T-cell (primary cell): ENCODE measurements around the gene SIRT7. TPM values are rescaled to one million over a fixed set of nuclear protein-coding genes. Genes with fewer than 3 reads are reported as not detected.

Experiments
- ATAC-seq, 4 experiments: fragments of 200-7000 bp in 3 of 4; fragments of 150-1000 bp in 1 of 4; cut with Tn5 transposase; replicated peaks in 1 of 4; 1 replicate in 3 of 4; 2 replicates in 1 of 4; pipeline ENCODE4 v1.10.0; 2021; ENCODE audit warnings: moderate library complexity in 3 of 4, mild to moderate bottlenecking in 2 of 4, moderate number of reproducible peaks in 1 of 4
- CTCF ChIA-PET, 2 donors: fragments of 300-600 bp; sonication (Branson Sonifier 250); formaldehyde crosslinking; loops; one replicate each; lab custom pipeline; 2022; ENCODE audit warnings: antibody characterized with exemption in 2 of 2; lab: Charles Lee
- POLR2A ChIA-PET, 2 donors: fragments of 300-600 bp; sonication (Branson Sonifier 250); formaldehyde crosslinking; loops; one replicate each; lab custom pipeline; 2022; ENCODE audit warnings: antibody characterized with exemption in 2 of 2; lab: Charles Lee
- DNase-seq, 35 experiments: peaks; one replicate each; pipeline versions ENCODE4 v3.0.0 to v3.0.0-alpha.2; 2013 to 2023
- H3K27ac ChIP-seq: one replicate; pipeline ENCODE4 v1.5.1; 2013; ENCODE audit warnings: low read length
- H3K27me3 ChIP-seq, 2 experiments: replicated peaks in 1 of 2; 1 replicate in 1 of 2; 2 replicates in 1 of 2; pipeline versions ENCODE4 v1.6.1 to v1.7.0; 2013; ENCODE audit warnings: low read length in 1 of 2, mixed read lengths in 1 of 2; ENCODE audit not compliant: control insufficient read depth in 2 of 2, insufficient read depth in 2 of 2; ENCODE audit errors: extremely low read depth in 1 of 2
- H3K36me3 ChIP-seq, 2 donors: 1 replicate in 1 of 2; 2 replicates in 1 of 2; pipeline versions ENCODE4 v1.6.1 to v1.7.0; 2013; ENCODE audit warnings: low read length in 1 of 2; ENCODE audit not compliant: control insufficient read depth in 2 of 2, insufficient read depth in 1 of 2; ENCODE audit errors: extremely low read depth in 1 of 2
- H3K4me1 ChIP-seq, 2 experiments: 1 replicate in 1 of 2; 2 replicates in 1 of 2; pipeline versions ENCODE4 v1.6.1 to v1.7.0; 2013; ENCODE audit warnings: low read length in 2 of 2, mixed read lengths in 1 of 2; ENCODE audit not compliant: insufficient read depth in 2 of 2, control insufficient read depth in 1 of 2; ENCODE audit errors: extremely low read depth in 1 of 2
- H3K4me3 ChIP-seq, 2 donors: 1 replicate in 1 of 2; 2 replicates in 1 of 2; pipeline versions ENCODE4 v1.5.1 to v1.7.0; 2013; ENCODE audit warnings: mild to moderate bottlenecking in 2 of 2, low read length in 1 of 2, moderate library complexity in 1 of 2; ENCODE audit not compliant: control insufficient read depth in 1 of 2; ENCODE audit errors: extremely low read depth in 1 of 2
- H3K9me3 ChIP-seq: 2 replicates; pipeline ENCODE4 v1.7.0; 2013
- H3K27ac Mint-ChIP-seq, 2 donors: one replicate each; pipeline ENCODE4 v1.8.0; 2020 to 2021; ENCODE audit warnings: mild to moderate bottlenecking in 2 of 2, mixed read lengths in 2 of 2
- H3K27me3 Mint-ChIP-seq, 2 donors: one replicate each; pipeline ENCODE4 v1.8.0; 2021 to 2022; ENCODE audit warnings: mixed read lengths in 2 of 2
- H3K36me3 Mint-ChIP-seq: one replicate; pipeline ENCODE4 v1.8.0; 2021; ENCODE audit warnings: mixed read lengths
- H3K4me1 Mint-ChIP-seq, 3 donors: one replicate each; pipeline ENCODE4 v1.8.0; 2020 to 2022; ENCODE audit warnings: mixed read lengths in 3 of 3, mild to moderate bottlenecking in 1 of 3
- H3K4me3 Mint-ChIP-seq, 3 donors: one replicate each; pipeline ENCODE4 v1.8.0; 2020 to 2022; ENCODE audit warnings: mild to moderate bottlenecking in 3 of 3, mixed read lengths in 3 of 3, moderate library complexity in 3 of 3
- H3K9me3 Mint-ChIP-seq, 3 donors: one replicate each; pipeline ENCODE4 v1.8.0; 2020 to 2022; ENCODE audit warnings: mixed read lengths in 3 of 3
- WGBS: methylation state at CpG from one replicate; pipeline ENCODE4 v1.1.5; 2013; ENCODE audit warnings: missing lambda C conversion rate; ENCODE audit not compliant: insufficient coverage; 5-methylcytosine and 5-hydroxymethylcytosine counted together
- total RNA-seq, 35 experiments: library from RNA in 6 of 35; stranded (reverse) in 6 of 35; fragments of 120-200 nt in 1 of 35; gene quantifications; one replicate each; pipeline versions ENCODE4 v1.2.1 to v1.2.4 and lab custom pipeline; 2013 to 2026

Gene SIRT7
- total RNA-seq, 5 donors from 2014 or later (not counting 1 experiment from before 2014, with no cell fraction given): 54.3 to 96.2 (median 77.4) TPM

DNA sequence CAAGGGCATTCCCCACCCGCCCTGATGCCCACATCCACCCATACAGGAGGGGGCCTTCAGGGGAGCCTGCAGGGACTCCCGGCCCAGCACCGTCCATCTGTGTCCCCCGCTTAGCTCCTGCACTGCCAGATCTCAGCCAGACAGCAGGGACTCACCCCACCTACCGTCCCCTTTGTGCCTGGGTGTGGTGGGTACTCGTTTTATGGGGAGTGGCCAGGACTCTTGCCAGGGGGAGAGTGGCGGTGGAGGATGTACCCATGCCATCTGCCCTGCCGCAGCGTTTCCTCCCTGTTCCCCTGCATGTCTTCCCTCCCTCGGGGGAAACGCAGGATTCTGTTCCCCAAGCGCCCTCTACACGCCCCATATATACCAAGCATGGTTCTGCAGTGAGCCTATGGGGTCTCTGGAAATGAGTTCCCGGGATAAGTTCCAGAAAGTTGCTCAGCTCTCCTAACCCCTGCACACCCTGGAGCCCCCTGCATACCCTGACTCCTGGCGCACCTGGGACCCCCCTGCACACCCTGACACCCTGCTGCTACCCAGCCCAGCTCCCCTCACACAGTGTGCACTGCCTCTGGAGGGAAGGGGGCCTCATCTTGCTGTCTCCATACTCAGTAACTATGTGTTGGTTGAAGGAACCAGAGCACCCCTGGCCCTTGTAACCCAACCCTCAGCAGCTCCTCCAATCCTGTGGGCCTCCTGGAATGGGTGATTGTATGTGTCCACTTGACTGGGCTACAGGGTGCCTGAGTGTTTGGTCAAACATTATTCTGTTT, 13.8 kb upstream of the SIRT7 start:
- Histone ChIP-seq H3K9me3 (no peaks in the 10 kb centered on the region), H3K4me1 (peaks cover 3 to 18% of the 10 kb centered on the region in 2 experiments), H3K27ac (no peak overlapping the region), H3K36me3 (peaks cover 0 to 4% of the 10 kb centered on the region in 2 donors), H3K4me3 (no peak overlapping the region), H3K27me3 (peaks cover 2 to 57% of the 10 kb centered on the region in 2 experiments)
- no peaks in the 10 kb centered on the region for H3K9me3 Mint-ChIP-seq
- no peak overlapping the region for H3K27ac Mint-ChIP-seq
- CTCF ChIA-PET: no interaction called here
- peaks cover 0 to 25% of the 10 kb centered on the region in 2 donors for H3K27me3 Mint-ChIP-seq
- no peak overlapping the region for H3K4me3 Mint-ChIP-seq
- DNase-seq (no peak), ATAC-seq (no peak)
- H3K4me1 Mint-ChIP-seq: peaks cover under 1 to 9% (median 5%) of the 10 kb centered on the region in 3 donors
- no peaks in the 10 kb centered on the region for H3K36me3 Mint-ChIP-seq
- POLR2A ChIA-PET: no interaction called here
- no CpG with 5 or more reads among the region's 15 CpGs for WGBS

DNA sequence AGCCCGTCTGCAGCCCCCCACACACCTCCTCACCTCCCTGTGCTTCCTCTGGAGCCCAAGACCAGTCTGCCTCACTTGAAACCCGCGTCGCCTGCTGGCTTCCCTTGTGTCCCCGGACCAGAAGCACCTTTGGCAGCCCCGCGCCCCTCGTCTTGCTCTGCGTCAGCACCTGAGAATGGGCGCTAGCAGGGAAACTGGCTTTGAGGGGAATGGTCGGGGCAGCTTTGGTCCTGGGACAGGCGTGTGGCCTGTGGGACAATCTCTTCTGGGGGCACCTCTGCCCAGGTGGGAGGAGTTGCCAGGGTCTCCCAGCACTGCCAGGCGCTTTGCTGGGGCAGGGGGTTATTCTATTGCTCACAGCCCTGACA, 13.2 kb upstream of the SIRT7 start:
- H3K4me1 ChIP-seq: peaks cover 4 to 19% of the 10 kb centered on the region in 2 experiments
- CTCF ChIA-PET: no interaction called here
- POLR2A ChIA-PET: no interaction called here
- Mint-ChIP-seq H3K27ac (no peak overlapping the region), H3K9me3 (no peaks in the 10 kb centered on the region), H3K36me3 (no peaks in the 10 kb centered on the region), H3K4me3 (no peak overlapping the region), H3K27me3 (peaks cover 0 to 25% of the 10 kb centered on the region in 2 donors), H3K4me1 (peaks cover 6 to 15% (median 7%) of the 10 kb centered on the region in 3 donors)
- 87% methylated on average over 10 of the region's 13 CpGs for WGBS
- DNase-seq (no peak), ATAC-seq (no peak)
- H3K9me3 ChIP-seq: no peaks in the 10 kb centered on the region
- peaks cover 0 to 4% of the 10 kb centered on the region in 2 donors for H3K36me3 ChIP-seq
- no peak overlapping the region for H3K4me3 ChIP-seq
- peaks cover 2 to 53% of the 10 kb centered on the region in 2 experiments for H3K27me3 ChIP-seq
- no peak overlapping the region for H3K27ac ChIP-seq

DNA sequence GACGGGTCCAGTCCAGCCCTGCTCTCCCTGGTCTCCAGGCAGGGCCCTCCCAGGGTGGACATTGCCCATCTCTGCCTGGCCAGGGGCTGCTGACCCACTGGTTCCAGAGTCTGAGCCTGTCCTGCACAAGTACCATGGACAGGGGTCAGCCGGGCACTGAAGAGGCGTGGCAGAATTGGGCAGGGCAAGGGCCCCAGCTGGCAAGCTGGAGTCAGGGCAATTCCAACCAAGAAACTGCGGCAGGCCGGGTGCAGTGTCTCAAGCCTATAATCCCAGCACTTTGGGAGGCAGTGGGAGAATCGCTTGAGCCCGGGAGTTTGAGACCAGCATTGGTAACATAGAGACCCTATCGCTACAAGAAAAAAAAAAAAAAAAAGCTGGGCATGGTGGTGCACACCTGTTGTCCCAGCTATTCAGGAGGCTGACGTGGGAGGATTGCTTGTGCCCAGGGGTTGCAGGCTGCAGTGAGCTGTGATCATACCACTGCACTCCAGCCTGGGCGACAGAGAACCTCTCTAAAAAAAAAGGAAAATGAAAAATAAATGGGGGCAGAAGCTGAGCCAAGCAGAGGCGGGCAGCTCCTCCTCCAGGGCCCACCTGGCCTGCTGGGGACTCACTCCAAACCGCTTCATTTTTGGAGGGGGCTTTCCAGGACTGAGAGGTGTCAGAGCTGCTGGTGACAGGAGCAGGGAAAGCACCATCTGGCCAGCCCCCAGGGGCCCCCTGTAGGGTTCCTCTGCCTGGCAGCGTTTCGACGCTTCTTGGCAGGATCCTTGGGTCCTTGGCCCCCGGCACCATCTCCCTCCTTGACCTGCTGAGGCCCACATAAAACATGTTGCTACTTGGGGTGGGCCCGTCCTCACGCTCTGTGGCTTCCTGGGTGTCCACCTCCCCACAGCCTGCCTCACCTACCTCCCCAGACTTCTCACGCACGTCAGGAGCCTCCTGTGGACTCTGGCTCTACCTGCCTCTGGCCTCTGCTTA, 12.5 kb upstream of the SIRT7 start:
- no peaks in the 10 kb centered on the region for H3K9me3 ChIP-seq
- peaks cover 0 to 4% of the 10 kb centered on the region in 2 donors for H3K36me3 ChIP-seq
- ATAC-seq (no peak), DNase-seq (no peak)
- Mint-ChIP-seq H3K36me3 (no peaks in the 10 kb centered on the region), H3K4me1 (peaks cover 12 to 18% (median 13%) of the 10 kb centered on the region in 3 donors), H3K9me3 (no peaks in the 10 kb centered on the region), H3K27ac (no peak overlapping the region), H3K4me3 (peak overlapping the region in 1 of 3 donors; percentile 65), H3K27me3 (peaks cover 0 to 25% of the 10 kb centered on the region in 2 donors)
- ChIA-PET POLR2A (no interaction called here), CTCF (interaction anchor here in 1 of 2 donors (0.5 kb wide), 1 partner anchor 29 kb away, joined by 3 read pairs; no protein-coding TSS in a partner anchor)
- peaks cover 2 to 53% of the 10 kb centered on the region in 2 experiments for H3K27me3 ChIP-seq
- H3K27ac ChIP-seq: no peak overlapping the region
- no peak overlapping the region for H3K4me3 ChIP-seq
- 56% methylated on average over 12 of the region's 20 CpGs for WGBS
- peaks cover 6 to 25% of the 10 kb centered on the region in 2 experiments for H3K4me1 ChIP-seq

DNA sequence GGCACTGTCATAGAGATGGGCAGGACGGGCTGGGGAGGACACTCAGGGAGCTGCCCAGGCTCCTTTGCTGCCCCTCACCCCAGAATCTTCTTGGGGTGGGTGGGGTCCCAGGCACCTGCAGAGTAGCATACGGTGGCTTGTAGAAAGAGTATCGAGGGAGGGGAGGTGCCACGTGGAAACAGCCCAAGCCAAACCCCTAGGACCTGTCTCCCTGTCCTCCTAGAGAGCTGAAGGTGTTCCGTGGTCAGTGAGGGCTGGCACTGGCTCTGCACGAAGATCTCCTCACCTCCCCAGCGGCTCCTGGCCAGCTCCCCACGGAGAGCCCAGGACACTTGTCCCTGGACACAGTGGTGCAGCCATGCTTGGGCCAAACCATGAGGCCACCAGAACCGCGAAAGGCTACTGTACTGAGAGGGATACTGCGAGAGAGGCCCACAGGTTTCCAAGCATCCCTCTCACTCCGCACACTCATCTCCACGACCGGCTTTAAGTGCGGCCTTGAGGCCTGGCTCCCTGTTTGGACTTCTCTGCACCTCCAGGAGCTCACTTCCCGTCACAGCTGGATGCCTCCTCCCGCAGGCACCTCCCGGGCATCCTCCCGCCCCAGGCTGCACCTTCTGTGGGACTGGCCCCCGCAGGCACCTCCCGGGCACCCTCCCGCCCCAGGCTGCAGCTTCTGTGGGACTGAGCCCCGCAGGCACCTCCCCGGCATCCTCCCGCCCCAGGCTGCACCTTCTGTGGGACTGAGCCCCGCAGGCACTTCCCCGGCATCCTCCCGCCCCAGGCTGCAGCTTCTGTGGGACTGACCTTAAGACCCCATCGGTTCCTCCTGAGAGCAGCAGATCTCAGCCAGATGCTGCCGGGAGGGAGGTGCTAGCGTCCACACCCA, 11.5 kb upstream of the SIRT7 start:
- no peak overlapping the region for H3K27ac ChIP-seq
- WGBS: 92% methylated on average over 24 of the region's 31 CpGs
- H3K4me1 Mint-ChIP-seq: peaks cover 15 to 27% (median 18%) of the 10 kb centered on the region in 3 donors
- H3K27ac Mint-ChIP-seq: no peak overlapping the region
- peak overlapping the region in 2 of 3 donors; percentile 34 to 65 for H3K4me3 Mint-ChIP-seq
- H3K36me3 ChIP-seq: peaks cover 0 to 4% of the 10 kb centered on the region in 2 donors
- H3K27me3 ChIP-seq: peaks cover 2 to 53% of the 10 kb centered on the region in 2 experiments
- H3K36me3 Mint-ChIP-seq: no peaks in the 10 kb centered on the region
- peaks cover 0 to 25% of the 10 kb centered on the region in 2 donors for H3K27me3 Mint-ChIP-seq
- no peaks in the 10 kb centered on the region for H3K9me3 ChIP-seq
- H3K9me3 Mint-ChIP-seq: no peaks in the 10 kb centered on the region
- no peak for ATAC-seq
- ChIA-PET POLR2A (no interaction called here), CTCF (no interaction called here)
- DNase-seq: no peak
- H3K4me3 ChIP-seq: no peak overlapping the region
- peaks cover 15 to 35% of the 10 kb centered on the region in 2 experiments for H3K4me1 ChIP-seq

DNA sequence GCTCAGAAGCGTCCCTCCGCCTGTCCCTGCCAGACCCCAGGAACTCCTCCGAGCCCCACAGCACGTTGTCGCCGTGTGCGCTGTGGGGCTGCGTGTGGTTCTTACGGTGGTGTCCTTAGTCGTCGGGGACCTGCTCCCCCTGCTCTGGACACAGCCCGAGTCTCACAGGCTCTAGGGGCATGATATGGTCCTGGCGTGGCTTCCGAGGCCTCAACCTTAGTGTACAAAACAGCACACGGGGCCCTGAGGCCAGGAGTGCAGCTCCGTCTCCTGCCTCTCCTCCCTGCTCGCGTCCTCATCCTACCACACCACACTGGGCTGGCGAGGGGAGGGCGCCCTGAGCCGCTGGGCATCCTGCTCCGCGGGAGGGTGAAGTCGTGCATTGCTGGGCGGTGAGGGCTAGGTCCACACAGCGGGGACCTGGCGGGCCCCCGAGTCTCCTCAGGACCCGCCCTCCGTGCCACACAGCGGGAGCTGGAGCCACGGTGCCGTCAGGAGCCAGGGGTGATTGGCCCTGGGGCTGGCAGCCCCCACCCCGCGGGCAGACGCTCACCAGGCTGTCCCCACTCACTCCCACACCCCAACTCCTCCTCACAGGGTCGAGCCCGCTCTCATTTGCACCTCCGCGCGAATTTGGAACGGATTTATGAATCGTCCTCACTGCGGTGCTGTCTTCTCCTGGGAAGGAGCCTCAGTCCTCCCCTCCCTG, 10.7 kb upstream of the SIRT7 start:
- Histone ChIP-seq H3K9me3 (no peaks in the 10 kb centered on the region), H3K36me3 (no peaks in the 10 kb centered on the region), H3K27ac (no peak overlapping the region), H3K4me3 (peak overlapping the region; percentile 37 to 50), H3K27me3 (peaks cover 2 to 53% of the 10 kb centered on the region in 2 experiments), H3K4me1 (peaks cover 21 to 43% of the 10 kb centered on the region in 2 experiments)
- no peak for DNase-seq
- peaks cover 0 to 24% of the 10 kb centered on the region in 2 donors for H3K27me3 Mint-ChIP-seq
- 33% methylated on average over 35 of the region's 44 CpGs for WGBS
- peaks cover 21 to 35% (median 22%) of the 10 kb centered on the region in 3 donors for H3K4me1 Mint-ChIP-seq
- H3K9me3 Mint-ChIP-seq: no peaks in the 10 kb centered on the region
- H3K4me3 Mint-ChIP-seq: peak overlapping the region; percentile 46 to 65 (median 59)
- ChIA-PET POLR2A (no interaction called here), CTCF (interaction anchor here in 1 of 2 donors (0.6 kb wide), 1 partner anchor 12 kb away, joined by 8 read pairs; no protein-coding TSS in a partner anchor)
- no peak overlapping the region for H3K27ac Mint-ChIP-seq
- no peaks in the 10 kb centered on the region for H3K36me3 Mint-ChIP-seq
- no peak for ATAC-seq
